HepG2 (cell line): Measurements from ENCODE around the gene NBEAL1. TPM values are rescaled to one million over a fixed set of nuclear protein-coding genes. Genes with fewer than 3 reads are reported as not detected.

Experiments used
- ARID3A ChIP-seq: IDR thresholded peaks from 2 replicates; pipeline ENCODE4 v1.6.1; 2012; ENCODE audit warnings: low read depth, low read length, improper control_type of control experiment
- ASH2L ChIP-seq: fragments of 300-600, 200-600 bp; sonication (generic); IDR thresholded peaks from 2 replicates; pipeline ENCODE4 v1.7.0; 2017; ENCODE audit warnings: low read depth, mild to moderate bottlenecking, moderate library complexity, mixed read lengths, low read length; ENCODE audit not compliant: insufficient read length
- EEA1 ChIP-seq: sonication (generic); formaldehyde crosslinking; IDR thresholded peaks from 2 replicates; pipeline ENCODE4 v1.5.1; 2020; ENCODE audit warnings: mild to moderate bottlenecking, missing genetic modification reagents, borderline replicate concordance
- ELF3 ChIP-seq: IDR thresholded peaks from 2 replicates; pipeline ENCODE4 v1.6.1; 2016; ENCODE audit warnings: missing genetic modification reagents, missing compliant biosample characterization
- HOMEZ ChIP-seq: IDR thresholded peaks from 2 replicates; pipeline ENCODE4 v1.6.1; 2016; ENCODE audit warnings: low read depth
- KDM1A ChIP-seq: IDR thresholded peaks from 2 replicates; pipeline ENCODE4 v1.6.1; 2016; ENCODE audit warnings: missing compliant biosample characterization
- MED1 ChIP-seq: sonication (generic); formaldehyde crosslinking; IDR thresholded peaks from 2 replicates; pipeline ENCODE4 v1.4.0; 2020; ENCODE audit warnings: missing genetic modification reagents
- NR2C2 ChIP-seq: sonication (generic); formaldehyde crosslinking; IDR thresholded peaks from 2 replicates; pipeline ENCODE4 v1.4.0; 2020; ENCODE audit warnings: missing genetic modification reagents, mild to moderate bottlenecking, moderate library complexity, borderline replicate concordance
- RCOR2 ChIP-seq: IDR thresholded peaks from 2 replicates; pipeline ENCODE4 v1.6.1; 2016; ENCODE audit warnings: missing biosample characterization, missing genetic modification reagents
- ZBTB21 ChIP-seq: sonication (generic); formaldehyde crosslinking; IDR thresholded peaks from 2 replicates; pipeline ENCODE4 v1.4.0; 2020; ENCODE audit warnings: missing genetic modification reagents
- ZNF3 ChIP-seq: IDR thresholded peaks from 2 replicates; pipeline ENCODE4 v1.7.0; 2017; ENCODE audit warnings: inconsistent platforms
- ZNF331 ChIP-seq: sonication (generic); formaldehyde crosslinking; IDR thresholded peaks from 2 replicates; pipeline ENCODE4 v1.4.0; 2020; ENCODE audit warnings: missing genetic modification reagents
- ZNF629 ChIP-seq: sonication (generic); formaldehyde crosslinking; conservative IDR thresholded peaks from 2 replicates; pipeline ENCODE4 v1.5.0; 2020; ENCODE audit warnings: missing genetic modification reagents
- ZNF816 ChIP-seq: sonication (generic); formaldehyde crosslinking; IDR thresholded peaks from 2 replicates; pipeline ENCODE4 v1.8.0; 2022; ENCODE audit warnings: missing genetic modification reagents, mild to moderate bottlenecking, borderline replicate concordance
- polyA plus RNA-seq, 8 experiments: library from polyadenylated mRNA; depleted of rRNA in 3 of 8; stranded (reverse) in 7 of 8; unstranded in 1 of 8; fragments of >200 nt; fragmentation: Illumina TruSeq in 4 of 8; extraction: Trizol in 4 of 8; gene quantifications; 2 replicates each; pipeline versions ENCODE4 v1.2.1 to v1.2.3, GENCODE V29; 2011 to 2016; ENCODE audit warnings: low read depth in 4 of 8, missing spikeins in 1 of 8, mixed read lengths in 1 of 8; ENCODE audit not compliant: insufficient read depth in 1 of 8
- total RNA-seq, 5 experiments: library from RNA; depleted of rRNA; stranded (reverse); fragments of >200 nt; fragmentation: Illumina TruSeq; extraction: Trizol; gene quantifications; 2 replicates each; pipeline ENCODE4 v1.2.3, GENCODE V29; 2016; ENCODE audit warnings: low read depth in 1 of 5

NBEAL1 gene
- total and polyA plus RNA-seq, 2 of the 13 experiments (the other 11 are each of a cell fraction or from before 2014, with no cell fraction given): 6.4 to 15.7 TPM

DNA sequence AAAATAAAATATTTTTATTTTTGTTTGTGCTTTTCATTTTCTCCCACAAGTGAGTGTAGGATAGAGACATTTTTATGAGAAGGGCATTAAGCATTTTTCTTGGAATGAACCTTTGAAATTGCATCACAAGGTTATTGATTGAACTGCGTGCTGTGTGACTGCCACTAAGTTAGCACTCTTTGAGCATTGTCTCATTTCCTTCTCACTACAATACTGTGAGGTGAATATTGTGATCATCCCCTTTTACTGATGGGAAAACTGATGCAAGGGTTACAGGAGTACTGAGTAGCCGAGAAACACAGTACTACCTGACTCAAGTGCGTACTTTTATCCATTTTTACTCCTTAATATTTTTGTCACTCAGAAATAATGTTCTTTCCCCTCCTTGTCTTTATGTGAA is 2.0 kb downstream of the NBEAL1 start (continued):
- TF ChIP-seq EEA1 (CRISPR knock-in tag) (no peak), ELF3 (CRISPR knock-in tag) (0 out of 2 replicates have a peak, but pooled peaks have one; percentile 41), ASH2L (peak; percentile 21), ZNF816 (CRISPR knock-in tag) (no peak), KDM1A (CRISPR knock-in tag) (peak; percentile 60; the same call in 1 of the 2 replicates), ZNF331 (CRISPR knock-in tag) (0 out of 2 replicates have a peak, but pooled peaks have one; percentile 7), ZBTB21 (CRISPR knock-in tag) (0 out of 2 replicates have a peak, but pooled peaks have one; percentile 40), NR2C2 (CRISPR knock-in tag) (0 out of 2 replicates have a peak, but pooled peaks have one; percentile 30), HOMEZ (0 out of 2 replicates have a peak, but pooled peaks have one; percentile 36), MED1 (CRISPR knock-in tag) (0 out of 2 replicates have a peak, but pooled peaks have one; percentile 26), ARID3A (peak; percentile 69), RCOR2 (peak; percentile 54; the same call in 1 of the 2 replicates), ZNF629 (CRISPR knock-in tag) (peak; percentile 96), ZNF3 (peak; percentile 81; the same call in 1 of the 2 replicates)
